ENCODE measurements around the gene HOMER3.
"Not testable (repeated sequence)": the region's sequence is repeated elsewhere in the genome, so short reads cannot be mapped to it uniquely, and the experiment has no call there.

The HOMER3 gene

GRCh38 chr19:18922228-18922985, 18.6 kb downstream of the HOMER3 start:
- no peak for DNase-seq

- no peak for DNase-seq
Observed at GRCh38 chr19:18921593-18921992, 19.4 kb downstream of the HOMER3 start.

GRCh38 chr19:18920400-18920799, 20.6 kb downstream of the HOMER3 start:
- no peak for DNase-seq

GRCh38 chr19:18919900-18920214, 21.2 kb downstream of the HOMER3 start:
- DNase-seq = no peak

- peak; percentile 98 for DNase-seq
Observed at GRCh38 chr19:18919086-18919899, 21.7 kb downstream of the HOMER3 start, which contains the start of the genes COPE and DDX49. Gene COPE, minus strand, starts transcription at chr19:18919387. Its CDS starts 39 bp downstream, at chr19:18919348. Gene DDX49, plus strand, starts transcription at chr19:18919715. Its CDS starts 27 bp downstream, at chr19:18919742.

GRCh38 chr19:18917593-18917992, 23.4 kb downstream of the HOMER3 start:
- not testable (repeated sequence) for DNase-seq

- DNase-seq = peak; percentile 37
Observed at GRCh38 chr19:18915639-18916038, 25.4 kb downstream of the HOMER3 start.

GRCh38 chr19:18913466-18913865, 27.6 kb downstream of the HOMER3 start:
- DNase-seq = no peak

GRCh38 chr19:18912933-18913332, 28.1 kb downstream of the HOMER3 start:
- no peak for DNase-seq

- no peak for DNase-seq
Observed at GRCh38 chr19:18910801-18911436, 30.1 kb downstream of the HOMER3 start.

- no peak for DNase-seq
Observed at GRCh38 chr19:18910010-18910409, 31.0 kb downstream of the HOMER3 start.

GRCh38 chr19:18908917-18909619, 31.9 kb downstream of the HOMER3 start:
- no peak for DNase-seq

GRCh38 chr19:18906605-18907519, 34.2 kb downstream of the HOMER3 start:
- no peak for DNase-seq

GRCh38 chr19:18905513-18906236, 35.3 kb downstream of the HOMER3 start:
- no peak for DNase-seq

- no peak for DNase-seq
Observed at GRCh38 chr19:18905058-18905456, 36.0 kb downstream of the HOMER3 start.

- no peak for DNase-seq
Observed at GRCh38 chr19:18904334-18905057, 36.5 kb downstream of the HOMER3 start.

- no peak for DNase-seq
Observed at GRCh38 chr19:18903156-18904037, 37.6 kb downstream of the HOMER3 start.

- DNase-seq = not testable (repeated sequence)
Observed at GRCh38 chr19:18902519-18902918, 38.5 kb downstream of the HOMER3 start.

- DNase-seq = no peak
Observed at GRCh38 chr19:18901491-18901890, 39.5 kb downstream of the HOMER3 start.
